GM10266 (cell line): ENCODE data around the gene WNT11.

Source experiments
- DNase-seq: peaks from one replicate; pipeline ENCODE4 v3.0.0; 2012; ENCODE audit errors: extremely low spot score
- TF ChIP-seq, protein P1 (sequence below): IDR thresholded peaks from 2 replicates; pipeline ENCODE4 v1.5.1; 2012; ENCODE audit warnings: mild to moderate bottlenecking, low read depth; ENCODE audit not compliant: control insufficient read depth, insufficient read depth; ENCODE audit errors: missing control alignments

The WNT11 gene

DNA sequence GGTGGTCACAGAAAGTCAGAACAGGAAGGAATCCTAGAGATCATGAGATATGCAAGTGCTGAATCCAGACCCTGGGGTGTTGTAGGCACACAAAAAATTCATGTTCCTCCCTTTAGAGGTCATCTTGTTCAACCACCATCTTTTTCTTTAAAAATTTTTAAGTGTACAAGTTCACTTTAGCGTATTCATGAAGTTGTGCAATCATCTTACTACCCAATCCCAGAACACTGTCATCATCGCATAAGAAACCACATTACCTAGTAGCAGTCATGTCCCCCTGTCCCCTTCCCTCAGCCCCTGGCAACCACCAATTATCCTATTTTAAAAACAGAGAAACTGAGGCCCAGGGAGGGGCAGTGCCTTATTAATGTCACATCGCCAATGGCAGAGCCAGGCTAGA is 20.3 kb upstream of the WNT11 start:
- TF ChIP-seq, protein P1, sequence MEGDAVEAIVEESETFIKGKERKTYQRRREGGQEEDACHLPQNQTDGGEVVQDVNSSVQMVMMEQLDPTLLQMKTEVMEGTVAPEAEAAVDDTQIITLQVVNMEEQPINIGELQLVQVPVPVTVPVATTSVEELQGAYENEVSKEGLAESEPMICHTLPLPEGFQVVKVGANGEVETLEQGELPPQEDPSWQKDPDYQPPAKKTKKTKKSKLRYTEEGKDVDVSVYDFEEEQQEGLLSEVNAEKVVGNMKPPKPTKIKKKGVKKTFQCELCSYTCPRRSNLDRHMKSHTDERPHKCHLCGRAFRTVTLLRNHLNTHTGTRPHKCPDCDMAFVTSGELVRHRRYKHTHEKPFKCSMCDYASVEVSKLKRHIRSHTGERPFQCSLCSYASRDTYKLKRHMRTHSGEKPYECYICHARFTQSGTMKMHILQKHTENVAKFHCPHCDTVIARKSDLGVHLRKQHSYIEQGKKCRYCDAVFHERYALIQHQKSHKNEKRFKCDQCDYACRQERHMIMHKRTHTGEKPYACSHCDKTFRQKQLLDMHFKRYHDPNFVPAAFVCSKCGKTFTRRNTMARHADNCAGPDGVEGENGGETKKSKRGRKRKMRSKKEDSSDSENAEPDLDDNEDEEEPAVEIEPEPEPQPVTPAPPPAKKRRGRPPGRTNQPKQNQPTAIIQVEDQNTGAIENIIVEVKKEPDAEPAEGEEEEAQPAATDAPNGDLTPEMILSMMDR: no peak
- no peak for DNase-seq

DNA sequence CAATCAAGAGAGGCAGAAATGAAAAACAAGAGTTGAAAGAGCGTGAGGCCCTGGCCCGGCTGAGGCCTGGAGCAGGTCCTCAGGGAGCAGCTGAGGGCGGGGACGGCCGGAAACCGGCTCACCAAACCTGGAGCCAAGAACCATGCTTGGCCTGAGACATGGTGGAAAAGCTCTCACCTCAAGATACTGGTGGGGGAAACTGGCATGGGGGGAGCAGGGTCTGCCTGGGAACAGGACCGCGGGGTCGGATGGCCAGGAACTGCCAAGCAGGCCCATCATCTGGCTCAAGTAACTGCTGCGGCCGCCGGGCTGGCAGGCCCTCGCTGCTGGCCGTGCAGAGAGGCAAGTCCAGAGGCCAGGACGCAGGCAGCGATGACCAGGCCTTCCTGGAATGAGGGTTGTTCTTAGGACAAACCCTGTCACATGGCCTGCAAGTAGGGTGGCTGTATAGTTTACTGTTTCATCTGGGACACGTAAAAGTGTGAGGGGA is 18.9 kb upstream of the WNT11 start:
- TF ChIP-seq, protein P1: no peak
- DNase-seq: no peak

GRCh38 chr11:76224461-76225121 is 18.3 kb upstream of the WNT11 start:
- TF ChIP-seq, protein P1: no peak
- no peak for DNase-seq

DNA sequence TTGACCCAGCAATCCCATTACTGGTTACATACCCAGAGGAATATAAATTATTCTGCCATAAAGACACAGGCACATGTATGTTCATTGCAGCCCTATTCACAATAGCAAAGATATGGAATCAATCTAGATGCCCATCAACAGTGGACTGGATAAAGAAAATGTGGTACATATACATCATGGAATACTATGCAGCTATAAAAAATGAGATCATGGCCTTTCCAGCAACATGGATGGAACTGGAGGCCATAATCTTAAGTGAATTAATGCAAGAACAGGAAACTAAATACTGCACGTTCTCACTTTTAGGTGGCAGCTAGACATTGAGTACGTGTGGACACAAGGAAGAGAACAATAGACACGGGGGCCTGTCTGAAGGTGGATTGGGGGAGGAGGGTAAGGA is 15.1 kb upstream of the WNT11 start:
- DNase-seq: no peak
- TF ChIP-seq, protein P1: no peak

DNA sequence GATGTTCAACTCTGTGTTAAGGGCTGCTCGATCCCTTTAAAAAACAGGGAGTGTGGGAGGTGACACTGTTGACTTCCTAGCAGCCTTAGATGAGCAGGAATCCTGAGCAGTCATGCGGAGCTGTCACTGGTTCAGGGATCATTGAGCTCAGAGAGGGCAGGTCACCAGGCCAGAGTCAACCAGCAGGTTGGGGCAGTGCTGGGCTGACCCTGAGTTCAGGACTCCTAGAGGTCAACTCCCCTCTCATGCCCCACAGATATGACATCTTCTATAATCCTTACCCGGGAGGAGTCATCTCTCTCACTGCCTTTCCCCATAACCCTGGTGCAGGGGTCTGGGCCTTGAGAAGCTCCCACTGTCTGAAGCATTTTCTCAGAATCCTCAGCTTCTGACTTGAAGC is 12.9 kb upstream of the WNT11 start:
- DNase-seq: no peak

DNA sequence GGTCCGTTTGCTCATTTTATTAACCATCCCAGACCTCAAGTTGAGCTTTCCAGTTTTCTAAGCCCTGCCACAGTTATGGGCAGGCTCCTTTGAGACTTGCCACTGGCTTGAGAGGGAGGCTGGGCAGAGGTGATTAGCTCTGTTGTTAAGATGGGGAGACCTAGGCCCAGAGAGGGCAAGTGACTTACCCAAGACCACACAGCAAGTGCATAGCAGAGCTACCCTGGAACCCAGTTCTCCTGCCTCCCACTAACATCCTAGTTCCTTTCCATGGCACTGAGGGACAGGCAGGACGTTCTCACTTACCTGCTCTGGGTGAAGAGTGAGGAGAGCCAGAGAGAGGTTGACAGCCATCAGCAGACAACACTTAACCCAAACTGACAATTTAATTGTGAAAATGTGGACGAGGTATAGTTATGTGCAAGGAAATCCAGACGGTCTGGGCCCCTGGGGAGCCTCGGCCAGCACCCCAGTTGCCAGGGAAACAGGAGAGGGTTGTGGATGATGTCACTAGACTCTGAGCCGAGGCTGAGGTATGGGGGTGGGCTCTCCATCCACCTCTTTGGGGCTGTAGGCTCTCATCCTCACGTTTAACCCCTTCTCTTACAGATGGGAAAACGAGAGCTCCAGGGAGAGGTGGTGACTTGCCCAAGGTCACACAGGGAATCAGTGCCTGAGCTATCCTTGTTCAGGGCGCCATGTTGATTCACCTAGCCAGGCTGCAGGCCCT is 12.3 kb upstream of the WNT11 start:
- TF ChIP-seq, protein P1: no peak
- no peak for DNase-seq

More for the DNA sequence above, 12.9 kb upstream of the WNT11 start:
- TF ChIP-seq, protein P1: no peak

- TF ChIP-seq, protein P1: no peak
- DNase-seq: no peak
These were observed 11.4 kb upstream of the WNT11 start for GRCh38 chr11:76217653-76218160.
